Effector memory CD8-positive, alpha-beta T cell (primary cell): ENCODE data around the gene CLIC3.
"Not testable (repeated sequence)": the region's sequence is repeated elsewhere in the genome, so short reads cannot be mapped to it uniquely, and the experiment has no call there.

Source experiments
- ATAC-seq: fragments of 150-1000 bp; cut with Tn5 transposase; replicated peaks from 2 replicates; pipeline ENCODE4 v1.10.0; 2021; ENCODE audit warnings: mild to moderate bottlenecking, moderate library complexity
- DNase-seq, 3 experiments: peaks; one replicate each; pipeline ENCODE4 v3.0.0; 2021
- H3K27ac Mint-ChIP-seq, 2 donors: one replicate each; pipeline ENCODE4 v1.8.0; 2022; ENCODE audit warnings: mild to moderate bottlenecking in 2 of 2, mixed read lengths in 2 of 2, moderate library complexity in 2 of 2
- H3K27me3 Mint-ChIP-seq, 2 donors: one replicate each; pipeline ENCODE4 v1.8.0; 2022; ENCODE audit warnings: mixed read lengths in 2 of 2
- H3K36me3 Mint-ChIP-seq: one replicate; pipeline ENCODE4 v1.8.0; 2022; ENCODE audit warnings: mild to moderate bottlenecking, moderate library complexity, mixed read lengths; ENCODE audit not compliant: insufficient read depth
- H3K4me1 Mint-ChIP-seq, 2 donors: one replicate each; pipeline ENCODE4 v1.8.0; 2022; ENCODE audit warnings: low read depth in 2 of 2, mixed read lengths in 2 of 2
- H3K4me3 Mint-ChIP-seq, 2 donors: one replicate each; pipeline ENCODE4 v1.8.0; 2022; ENCODE audit warnings: mild to moderate bottlenecking in 2 of 2, mixed read lengths in 2 of 2, moderate library complexity in 2 of 2
- H3K9me3 Mint-ChIP-seq, 2 donors: one replicate each; pipeline ENCODE4 v1.8.0; 2022; ENCODE audit warnings: mixed read lengths in 2 of 2

The CLIC3 gene

GRCh38 chr9:137035937-137036336, 39.6 kb upstream of the CLIC3 start:
- peaks cover 27 to 33% of the 10 kb centered on the region in 2 donors for H3K4me1 Mint-ChIP-seq
- no peak overlapping the region for H3K4me3 Mint-ChIP-seq
- no peak for ATAC-seq

GRCh38 chr9:137035507-137035834, 39.1 kb upstream of the CLIC3 start:
- Mint-ChIP-seq H3K4me1 (peaks cover 32 to 38% of the 10 kb centered on the region in 2 donors), H3K36me3 (peaks cover 21% of the 10 kb centered on the region), H3K4me3 (peak overlapping the region; percentile 84 to 94), H3K9me3 (no peaks in the 10 kb centered on the region), H3K27ac (peak overlapping the region in 1 of 2 donors; percentile 92), H3K27me3 (no peaks in the 10 kb centered on the region)
- ATAC-seq (no peak), DNase-seq (no peak)

More at GRCh38 chr9:137035937-137036336, 39.6 kb upstream of the CLIC3 start:
- Mint-ChIP-seq H3K27ac (no peak overlapping the region), H3K27me3 (no peaks in the 10 kb centered on the region), H3K9me3 (no peaks in the 10 kb centered on the region), H3K36me3 (peaks cover 16% of the 10 kb centered on the region)
- no peak for DNase-seq

GRCh38 chr9:137034709-137035506, 38.5 kb upstream of the CLIC3 start:
- ATAC-seq (peak; percentile 65), DNase-seq (peak; percentile 84 to 87 (median 84))
- Mint-ChIP-seq H3K4me3 (peak overlapping the region; percentile 84 to 94), H3K9me3 (no peaks in the 10 kb centered on the region), H3K27ac (peak overlapping the region; percentile 69 to 92), H3K4me1 (peaks cover 33 to 41% of the 10 kb centered on the region in 2 donors), H3K27me3 (no peaks in the 10 kb centered on the region), H3K36me3 (peaks cover 25% of the 10 kb centered on the region)

- Mint-ChIP-seq H3K27me3 (no peaks in the 10 kb centered on the region), H3K4me3 (peak overlapping the region; percentile 84 to 94), H3K4me1 (peaks cover 39 to 48% of the 10 kb centered on the region in 2 donors), H3K36me3 (peaks cover 31% of the 10 kb centered on the region), H3K27ac (peak overlapping the region; percentile 69 to 92), H3K9me3 (no peaks in the 10 kb centered on the region)
- DNase-seq (no peak), ATAC-seq (no peak)
Measured at GRCh38 chr9:137034039-137034708, 37.8 kb upstream of the CLIC3 start.

GRCh38 chr9:137033481-137033880, 37.1 kb upstream of the CLIC3 start:
- ATAC-seq, DNase-seq, H3K9me3 Mint-ChIP-seq, H3K27me3 Mint-ChIP-seq: not testable (repeated sequence)
- Mint-ChIP-seq H3K4me1 (peaks cover 39 to 49% of the 10 kb centered on the region in 2 donors), H3K27ac (peak overlapping the region in 1 of 2 donors; percentile 92), H3K4me3 (peak overlapping the region; percentile 38 to 94), H3K36me3 (peaks cover 34% of the 10 kb centered on the region)

- Mint-ChIP-seq H3K27ac (peak overlapping the region in 1 of 2 donors; percentile 92), H3K27me3 (no peaks in the 10 kb centered on the region), H3K9me3 (no peaks in the 10 kb centered on the region), H3K4me3 (peak overlapping the region; percentile 78 to 94), H3K4me1 (peaks cover 39 to 49% of the 10 kb centered on the region in 2 donors), H3K36me3 (peaks cover 34% of the 10 kb centered on the region)
- DNase-seq (peak in 2 of 3 experiments; percentile 42 to 48), ATAC-seq (peak; percentile 35)
Measured at GRCh38 chr9:137032858-137033257, 36.5 kb upstream of the CLIC3 start.

GRCh38 chr9:137031904-137032640, 35.7 kb upstream of the CLIC3 start, which contains the start of gene FUT7:
FUT7 (minus strand) TSS chr9:137032088; CDS start chr9:137031991, 97 bp downstream.
- Mint-ChIP-seq H3K27ac (peak within 1 kb of the TSS; percentile 41 to 93), H3K4me3 (peak within 1 kb of the TSS; percentile 79 to 94), H3K27me3 (no peaks in the 10 kb centered on the region), H3K36me3 (peaks cover 37% of the 10 kb centered on the region), H3K9me3 (no peaks in the 10 kb centered on the region), H3K4me1 (peaks cover 42 to 53% of the 10 kb centered on the region in 2 donors)
- ATAC-seq (peak; percentile 16), DNase-seq (peak in 2 of 3 experiments; percentile 39 to 46)

- peak overlapping the region; percentile 79 to 94 for H3K4me3 Mint-ChIP-seq
- no peaks in the 10 kb centered on the region for H3K9me3 Mint-ChIP-seq
- H3K4me1 Mint-ChIP-seq = peaks cover 53 to 60% of the 10 kb centered on the region in 2 donors
- DNase-seq (peak; percentile 40 to 45 (median 44)), ATAC-seq (peak; percentile 10)
- no peaks in the 10 kb centered on the region for H3K27me3 Mint-ChIP-seq
- H3K27ac Mint-ChIP-seq = peak overlapping the region; percentile 41 to 93
- H3K36me3 Mint-ChIP-seq = peaks cover 35% of the 10 kb centered on the region
Measured at GRCh38 chr9:137030538-137031527, 34.5 kb upstream of the CLIC3 start.

GRCh38 chr9:137030006-137030405, 33.6 kb upstream of the CLIC3 start:
- Mint-ChIP-seq H3K27me3 (no peaks in the 10 kb centered on the region), H3K4me1 (peaks cover 51 to 55% of the 10 kb centered on the region in 2 donors), H3K27ac (peak overlapping the region; percentile 41 to 93), H3K4me3 (peak overlapping the region; percentile 86 to 94), H3K36me3 (peaks cover 33% of the 10 kb centered on the region), H3K9me3 (no peaks in the 10 kb centered on the region)
- ATAC-seq = no peak
- DNase-seq = no peak

GRCh38 chr9:137029058-137029936, 32.9 kb upstream of the CLIC3 start:
- Mint-ChIP-seq H3K4me1 (peaks cover 48 to 49% of the 10 kb centered on the region in 2 donors), H3K27me3 (no peaks in the 10 kb centered on the region), H3K4me3 (peak overlapping the region; percentile 86 to 94), H3K9me3 (no peaks in the 10 kb centered on the region), H3K36me3 (peaks cover 36% of the 10 kb centered on the region), H3K27ac (peak overlapping the region; percentile 31 to 93)
- ATAC-seq (peak; percentile 15), DNase-seq (peak; percentile 61 to 68 (median 63))

- Mint-ChIP-seq H3K36me3 (peaks cover 36% of the 10 kb centered on the region), H3K27me3 (no peaks in the 10 kb centered on the region), H3K4me3 (peak overlapping the region; percentile 86 to 94), H3K27ac (peak overlapping the region; percentile 31 to 93), H3K9me3 (no peaks in the 10 kb centered on the region), H3K4me1 (peaks cover 42 to 47% of the 10 kb centered on the region in 2 donors)
- peak; percentile 54 for ATAC-seq
- peak; percentile 55 to 66 (median 63) for DNase-seq
Measured at GRCh38 chr9:137028263-137029057, 32.1 kb upstream of the CLIC3 start.
